ENCODE measurements around the gene LIFR.

DNA sequence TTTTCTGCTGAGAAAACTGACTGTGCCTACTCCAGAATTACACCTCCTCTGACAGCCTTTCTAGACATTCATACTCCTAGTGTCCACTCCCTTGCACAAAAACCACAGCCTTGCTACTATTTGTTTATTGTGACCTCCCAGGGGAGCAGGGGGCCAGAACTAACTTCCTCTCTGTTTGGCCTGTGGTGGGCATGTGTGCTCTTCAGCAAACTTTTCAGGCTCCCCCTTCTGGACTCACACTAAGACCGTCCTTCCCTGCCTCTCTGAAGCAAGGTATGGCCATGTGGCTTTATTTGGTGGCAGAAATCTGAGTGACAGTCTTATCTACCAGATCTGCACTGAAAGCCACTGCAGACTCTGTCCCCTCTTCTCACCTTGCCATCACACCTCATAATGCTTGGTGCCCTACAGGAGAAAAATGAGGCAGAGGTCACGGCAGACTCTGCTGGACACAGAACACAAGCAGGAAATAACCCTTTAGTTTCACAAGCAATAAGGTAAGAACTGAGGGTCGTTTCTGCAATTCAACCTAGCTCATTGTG is 28.2 kb downstream of the LIFR start:
- TF ChIP-seq, protein P1, sequence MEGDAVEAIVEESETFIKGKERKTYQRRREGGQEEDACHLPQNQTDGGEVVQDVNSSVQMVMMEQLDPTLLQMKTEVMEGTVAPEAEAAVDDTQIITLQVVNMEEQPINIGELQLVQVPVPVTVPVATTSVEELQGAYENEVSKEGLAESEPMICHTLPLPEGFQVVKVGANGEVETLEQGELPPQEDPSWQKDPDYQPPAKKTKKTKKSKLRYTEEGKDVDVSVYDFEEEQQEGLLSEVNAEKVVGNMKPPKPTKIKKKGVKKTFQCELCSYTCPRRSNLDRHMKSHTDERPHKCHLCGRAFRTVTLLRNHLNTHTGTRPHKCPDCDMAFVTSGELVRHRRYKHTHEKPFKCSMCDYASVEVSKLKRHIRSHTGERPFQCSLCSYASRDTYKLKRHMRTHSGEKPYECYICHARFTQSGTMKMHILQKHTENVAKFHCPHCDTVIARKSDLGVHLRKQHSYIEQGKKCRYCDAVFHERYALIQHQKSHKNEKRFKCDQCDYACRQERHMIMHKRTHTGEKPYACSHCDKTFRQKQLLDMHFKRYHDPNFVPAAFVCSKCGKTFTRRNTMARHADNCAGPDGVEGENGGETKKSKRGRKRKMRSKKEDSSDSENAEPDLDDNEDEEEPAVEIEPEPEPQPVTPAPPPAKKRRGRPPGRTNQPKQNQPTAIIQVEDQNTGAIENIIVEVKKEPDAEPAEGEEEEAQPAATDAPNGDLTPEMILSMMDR (tag by site-specific recombination; IDR thresholded peaks at IDR 0.05): no peak; the same call in none of the 2 replicates
- TF ChIP-seq SCRT1 (tag by site-specific recombination; IDR thresholded peaks at IDR 0.05; ENCODE audit: borderline replicate concordance): no peak
- TF ChIP-seq, protein P2, sequence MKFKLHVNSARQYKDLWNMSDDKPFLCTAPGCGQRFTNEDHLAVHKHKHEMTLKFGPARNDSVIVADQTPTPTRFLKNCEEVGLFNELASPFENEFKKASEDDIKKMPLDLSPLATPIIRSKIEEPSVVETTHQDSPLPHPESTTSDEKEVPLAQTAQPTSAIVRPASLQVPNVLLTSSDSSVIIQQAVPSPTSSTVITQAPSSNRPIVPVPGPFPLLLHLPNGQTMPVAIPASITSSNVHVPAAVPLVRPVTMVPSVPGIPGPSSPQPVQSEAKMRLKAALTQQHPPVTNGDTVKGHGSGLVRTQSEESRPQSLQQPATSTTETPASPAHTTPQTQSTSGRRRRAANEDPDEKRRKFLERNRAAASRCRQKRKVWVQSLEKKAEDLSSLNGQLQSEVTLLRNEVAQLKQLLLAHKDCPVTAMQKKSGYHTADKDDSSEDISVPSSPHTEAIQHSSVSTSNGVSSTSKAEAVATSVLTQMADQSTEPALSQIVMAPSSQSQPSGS (tag by site-specific recombination; IDR thresholded peaks at IDR 0.05; ENCODE audit: low read depth): no peak
- TF ChIP-seq ZNF266 (tag by site-specific recombination; IDR thresholded peaks at IDR 0.05; ENCODE audit: low read depth): no peak
- TF ChIP-seq ZNF354C (tag by site-specific recombination; IDR thresholded peaks at IDR 0.05; ENCODE audit: borderline replicate concordance, low read depth): no peak
- TF ChIP-seq ZNF600 (tag by site-specific recombination; IDR thresholded peaks at IDR 0.05): no peak
- TF ChIP-seq MYNN (tag by site-specific recombination; IDR thresholded peaks at IDR 0.05; ENCODE audit: borderline replicate concordance): no peak
